HCT116 (cell line): ENCODE measurements around the gene POMT1. TPM values are rescaled to one million over a fixed set of nuclear protein-coding genes. Genes with fewer than 3 reads are reported as not detected.

Source experiments
- ATAC-seq: fragments of 200-7000 bp; cut with Tn5 transposase; 2 replicates; pipeline ENCODE4 v1.9.1; 2020; ENCODE audit warnings: mild to moderate bottlenecking, moderate library complexity
- BruUV-seq: library from RNA; stranded (reverse); fragments of 400-500 nt; replicated peaks from 2 replicates; lab custom pipeline; 2021; lab: Mats Ljungman, UMichigan
- CTCF ChIA-PET: fragments of 300-600 bp; sonication (Branson Sonifier 250); formaldehyde crosslinking; loops from one replicate; lab custom pipeline; 2021; ENCODE audit warnings: antibody characterized with exemption; lab: Charles Lee
- POLR2A ChIA-PET: fragments of 300-600, 350-600 bp; sonication (Branson Sonifier 250); formaldehyde crosslinking; loops from one replicate; lab custom pipeline; 2021; ENCODE audit warnings: antibody characterized with exemption; lab: Charles Lee
- RAD21 ChIA-PET, 2 experiments: fragments of 300-600 bp; sonication (Branson Sonifier 250); formaldehyde crosslinking; loops; one replicate each; lab custom pipeline; 2023; ENCODE audit warnings: low total read pairs in 2 of 2; ENCODE audit not compliant: uncharacterized antibody in 2 of 2, unreplicated experiment in 2 of 2, low non-redundant PET in 1 of 2; lab: Charles Lee
- DNase-seq: peaks from one replicate; pipeline ENCODE4 v3.0.0-alpha.2; 2010; ENCODE audit warnings: low read depth, low spot score
- H2AFZ ChIP-seq: fragments of 200-600 bp; shearing (Covaris generic), sonication (generic); 2 replicates; pipeline ENCODE4 v1.6.1; 2017; ENCODE audit warnings: low read depth, mixed run types, mixed read lengths, antibody characterized with exemption, low read length; ENCODE audit not compliant: poor library complexity, severe bottlenecking
- H3K27ac ChIP-seq: 2 replicates; pipeline ENCODE4 v1.5.1; 2012; ENCODE audit warnings: low read depth, low read length
- H3K27me3 ChIP-seq: fragments of 200-600 bp; sonication (generic); 2 replicates; pipeline ENCODE4 v1.6.1; 2016; ENCODE audit warnings: mixed run types, low read length, mixed read lengths; ENCODE audit not compliant: insufficient read depth
- H3K36me3 ChIP-seq, 2 experiments: fragments of 200-500 bp in 1 of 2; fragments of 200-600 bp in 1 of 2; sonication (Bioruptor generic) in 1 of 2; sonication (generic) in 1 of 2; 2 replicates each; pipeline versions ENCODE4 v1.5.1 to v1.6.1; 2014 to 2016; ENCODE audit warnings: low read length in 2 of 2, inconsistent platforms in 1 of 2, mixed read lengths in 1 of 2, mixed run types in 1 of 2; ENCODE audit not compliant: insufficient read depth in 2 of 2, control insufficient read depth in 1 of 2
- H3K4me1 ChIP-seq, 2 experiments: fragments of 200-600 bp in 1 of 2; sonication (generic) in 1 of 2; 2 replicates each; pipeline versions ENCODE4 v1.5.1 to v1.6.1; 2012 to 2017; ENCODE audit warnings: low read length in 2 of 2, inconsistent platforms in 1 of 2, mild to moderate bottlenecking in 1 of 2, mixed read lengths in 1 of 2, mixed run types in 1 of 2, moderate library complexity in 1 of 2; ENCODE audit not compliant: insufficient read depth in 2 of 2, control insufficient read depth in 1 of 2
- H3K4me2 ChIP-seq: fragments of 200-600 bp; sonication (generic); 2 replicates; pipeline ENCODE4 v1.6.1; 2017; ENCODE audit warnings: mixed run types, low read length, mixed read lengths
- H3K4me3 ChIP-seq, 2 experiments: fragments of 200-600 bp in 1 of 2; sonication (generic) in 1 of 2; replicated peaks in 1 of 2; 2 replicates each; pipeline ENCODE4 v1.5.1; 2011 to 2016; ENCODE audit warnings: low read length in 2 of 2, control low read depth in 1 of 2, low read depth in 1 of 2, mild to moderate bottlenecking in 1 of 2, mixed read lengths in 1 of 2, mixed run types in 1 of 2
- H3K79me2 ChIP-seq: fragments of 200-600 bp; sonication (generic); 2 replicates; pipeline ENCODE4 v1.6.1; 2017; ENCODE audit warnings: mild to moderate bottlenecking, mixed run types, low read length, moderate library complexity, mixed read lengths; ENCODE audit not compliant: insufficient read depth
- H3K9ac ChIP-seq: fragments of 200-600 bp; sonication (generic); 2 replicates; pipeline ENCODE4 v1.6.1; 2016; ENCODE audit warnings: low read length, mixed read lengths
- H3K9me2 ChIP-seq: fragments of 200-600 bp; sonication (generic), shearing (Covaris generic); 2 replicates; pipeline ENCODE4 v1.6.1; 2017; ENCODE audit warnings: mixed run types, mild to moderate bottlenecking, moderate library complexity; ENCODE audit not compliant: insufficient read depth
- H3K9me3 ChIP-seq, 2 experiments: fragments of 200-500 bp in 1 of 2; fragments of 200-600 bp in 1 of 2; sonication (Bioruptor generic) in 1 of 2; sonication (generic) in 1 of 2; 2 replicates each; pipeline ENCODE4 v1.6.1; 2014 to 2017; ENCODE audit warnings: low read length in 2 of 2, mixed read lengths in 2 of 2, inconsistent platforms in 1 of 2, low read depth in 1 of 2, mild to moderate bottlenecking in 1 of 2, mixed run types in 1 of 2, moderate library complexity in 1 of 2; ENCODE audit not compliant: control insufficient read depth in 1 of 2, insufficient read depth in 1 of 2
- H4K20me1 ChIP-seq: fragments of 200-600 bp; sonication (generic), shearing (Covaris generic); 2 replicates; pipeline ENCODE4 v1.6.1; 2017; ENCODE audit warnings: mixed run types, mild to moderate bottlenecking, moderate library complexity; ENCODE audit not compliant: insufficient read depth
- CBX3 ChIP-seq: IDR thresholded peaks from 2 replicates; pipeline ENCODE4 v1.6.1; 2012; ENCODE audit warnings: low read depth
- CEBPB ChIP-seq: IDR thresholded peaks from 2 replicates; pipeline ENCODE4 v1.6.1; 2012; ENCODE audit warnings: low read depth
- ELF1 ChIP-seq: IDR thresholded peaks from 2 replicates; pipeline ENCODE4 v1.6.1; 2012; ENCODE audit warnings: low read depth, borderline replicate concordance
- EZH2 ChIP-seq: fragments of 200-600 bp; sonication (generic); IDR thresholded peaks from 2 replicates; pipeline ENCODE4 v1.6.1; 2017; ENCODE audit warnings: antibody characterized with exemption, mixed run types
- EZH2phosphoT487 ChIP-seq: fragments of 200-600 bp; IDR thresholded peaks from 2 replicates; pipeline ENCODE4 v1.6.1; 2018; ENCODE audit warnings: antibody characterized with exemption, borderline replicate concordance
- POLR2A ChIP-seq: IDR thresholded peaks from 2 replicates; pipeline ENCODE4 v1.7.0; 2011; ENCODE audit warnings: borderline replicate concordance; ENCODE audit not compliant: insufficient read depth, insufficient read length; ENCODE audit errors: extremely low read depth
- POLR2AphosphoS5 ChIP-seq: IDR thresholded peaks from 2 replicates; pipeline ENCODE4 v1.6.1; 2011; ENCODE audit warnings: mild to moderate bottlenecking, low read depth, low read length, moderate library complexity
- RAD21 ChIP-seq: IDR thresholded peaks from 2 replicates; pipeline ENCODE4 v1.6.1; 2012; ENCODE audit warnings: low read depth, mild to moderate bottlenecking
- SIN3A ChIP-seq: IDR thresholded peaks from 2 replicates; pipeline ENCODE4 v1.6.1; 2012; ENCODE audit warnings: low read depth
- SP1 ChIP-seq: IDR thresholded peaks from 2 replicates; pipeline ENCODE4 v1.6.1; 2012; ENCODE audit warnings: low read depth
- SRF ChIP-seq: IDR thresholded peaks from 2 replicates; pipeline ENCODE4 v1.6.1; 2012; ENCODE audit warnings: low read depth
- TCF7L2 ChIP-seq: IDR thresholded peaks from 2 replicates; pipeline ENCODE4 v1.7.0; 2011; ENCODE audit warnings: borderline replicate concordance, inconsistent platforms; ENCODE audit not compliant: insufficient read depth, insufficient read length; ENCODE audit errors: extremely low read depth
- YY1 ChIP-seq: IDR thresholded peaks from 2 replicates; pipeline ENCODE4 v1.6.1; 2011; ENCODE audit warnings: low read length, low read depth, moderate library complexity, mild to moderate bottlenecking; ENCODE audit not compliant: insufficient replicate concordance; ENCODE audit errors: extremely low read depth
- ZBTB33 ChIP-seq: IDR thresholded peaks from 2 replicates; pipeline ENCODE4 v1.6.1; 2011; ENCODE audit warnings: mild to moderate bottlenecking, low read length, moderate library complexity; ENCODE audit not compliant: insufficient replicate concordance; ENCODE audit errors: extremely low read depth
- ZFX ChIP-seq: fragments of 450-650 bp; IDR thresholded peaks from 2 replicates; pipeline ENCODE4 v1.6.1; 2017
- intact Hi-C: fragments of 100-400 bp; cut with micrococcal nuclease; formaldehyde crosslinking; loops from 2 replicates; pipeline ENCODE4 v1.10.0; 2022
- total RNA-seq: library from RNA; stranded (reverse); gene quantifications from one replicate; pipeline ENCODE4 v1.2.1, GENCODE V29; 2021; ENCODE audit not compliant: unreplicated experiment
- TF ChIP-seq, protein P1 (sequence below): IDR thresholded peaks from 2 replicates; pipeline ENCODE4 v1.6.1; 2012
- TF ChIP-seq, protein P2 (sequence below): IDR thresholded peaks from 2 replicates; pipeline ENCODE4 v1.6.1; 2012; ENCODE audit warnings: low read depth
- TF ChIP-seq, protein P3 (sequence below): IDR thresholded peaks from 2 replicates; pipeline ENCODE4 v1.6.1; 2012

Gene POMT1
- total RNA-seq, 1 experiment from 2014 or later, result 21.4 TPM

GRCh38 chr9:131528186-131528585 is 25.5 kb downstream of the POMT1 start:
- Histone ChIP-seq H3K4me1 (peaks cover 0 to 13% of the 10 kb centered on the region in 2 experiments; a peak in 1 of 4 replicates), H3K9ac (no peak overlapping the region), H4K20me1 (no peaks in the 10 kb centered on the region), H3K27me3 (no peaks in the 10 kb centered on the region), H3K9me3 (no peaks in the 10 kb centered on the region), H3K79me2 (peaks cover 11% of the 10 kb centered on the region; the same call in 1 of the 2 replicates), H3K36me3 (peaks cover 4 to 19% of the 10 kb centered on the region in 2 experiments; a peak in 3 of 4 replicates), H2AFZ (no peak overlapping the region), H3K4me2 (no peak overlapping the region), H3K9me2 (no peaks in the 10 kb centered on the region), H3K27ac (no peak overlapping the region), H3K4me3 (no peak overlapping the region)
- no TSS peak for BruUV-seq
- no peak for TF ChIP-seq TCF7L2
- no peak for TF ChIP-seq ZFX
- TF ChIP-seq RAD21, result no peak
- TF ChIP-seq SRF, result no peak
- TF ChIP-seq CBX3, result no peak
- TF ChIP-seq SP1, result no peak
- TF ChIP-seq, protein P1, sequence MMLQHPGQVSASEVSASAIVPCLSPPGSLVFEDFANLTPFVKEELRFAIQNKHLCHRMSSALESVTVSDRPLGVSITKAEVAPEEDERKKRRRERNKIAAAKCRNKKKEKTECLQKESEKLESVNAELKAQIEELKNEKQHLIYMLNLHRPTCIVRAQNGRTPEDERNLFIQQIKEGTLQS, result no peak
- no peak for TF ChIP-seq EZH2
- TF ChIP-seq ZBTB33, result no peak
- TF ChIP-seq CEBPB, result no peak
- no peak for TF ChIP-seq SIN3A
- TF ChIP-seq, protein P2, sequence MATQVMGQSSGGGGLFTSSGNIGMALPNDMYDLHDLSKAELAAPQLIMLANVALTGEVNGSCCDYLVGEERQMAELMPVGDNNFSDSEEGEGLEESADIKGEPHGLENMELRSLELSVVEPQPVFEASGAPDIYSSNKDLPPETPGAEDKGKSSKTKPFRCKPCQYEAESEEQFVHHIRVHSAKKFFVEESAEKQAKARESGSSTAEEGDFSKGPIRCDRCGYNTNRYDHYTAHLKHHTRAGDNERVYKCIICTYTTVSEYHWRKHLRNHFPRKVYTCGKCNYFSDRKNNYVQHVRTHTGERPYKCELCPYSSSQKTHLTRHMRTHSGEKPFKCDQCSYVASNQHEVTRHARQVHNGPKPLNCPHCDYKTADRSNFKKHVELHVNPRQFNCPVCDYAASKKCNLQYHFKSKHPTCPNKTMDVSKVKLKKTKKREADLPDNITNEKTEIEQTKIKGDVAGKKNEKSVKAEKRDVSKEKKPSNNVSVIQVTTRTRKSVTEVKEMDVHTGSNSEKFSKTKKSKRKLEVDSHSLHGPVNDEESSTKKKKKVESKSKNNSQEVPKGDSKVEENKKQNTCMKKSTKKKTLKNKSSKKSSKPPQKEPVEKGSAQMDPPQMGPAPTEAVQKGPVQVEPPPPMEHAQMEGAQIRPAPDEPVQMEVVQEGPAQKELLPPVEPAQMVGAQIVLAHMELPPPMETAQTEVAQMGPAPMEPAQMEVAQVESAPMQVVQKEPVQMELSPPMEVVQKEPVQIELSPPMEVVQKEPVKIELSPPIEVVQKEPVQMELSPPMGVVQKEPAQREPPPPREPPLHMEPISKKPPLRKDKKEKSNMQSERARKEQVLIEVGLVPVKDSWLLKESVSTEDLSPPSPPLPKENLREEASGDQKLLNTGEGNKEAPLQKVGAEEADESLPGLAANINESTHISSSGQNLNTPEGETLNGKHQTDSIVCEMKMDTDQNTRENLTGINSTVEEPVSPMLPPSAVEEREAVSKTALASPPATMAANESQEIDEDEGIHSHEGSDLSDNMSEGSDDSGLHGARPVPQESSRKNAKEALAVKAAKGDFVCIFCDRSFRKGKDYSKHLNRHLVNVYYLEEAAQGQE, result no peak
- no peak for TF ChIP-seq ELF1
- no peak for TF ChIP-seq POLR2A
- TF ChIP-seq, protein P3, sequence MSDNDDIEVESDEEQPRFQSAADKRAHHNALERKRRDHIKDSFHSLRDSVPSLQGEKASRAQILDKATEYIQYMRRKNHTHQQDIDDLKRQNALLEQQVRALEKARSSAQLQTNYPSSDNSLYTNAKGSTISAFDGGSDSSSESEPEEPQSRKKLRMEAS, result no peak
- no peak for TF ChIP-seq YY1
- no peak for TF ChIP-seq POLR2AphosphoS5
- TF ChIP-seq EZH2phosphoT487, result no peak
- CTCF ChIA-PET, result no interaction called here
- intact Hi-C loops, result no loop called here
- RAD21 ChIA-PET, result no interaction called here
- ATAC-seq (no peak), DNase-seq (no peak)
- POLR2A ChIA-PET, result no interaction called here
